Measurements from ENCODE around the gene HADH.
"Not testable (repeated sequence)": the region's sequence is repeated elsewhere in the genome, so short reads cannot be mapped to it uniquely, and the experiment has no call there.

Gene HADH

GRCh38 chr4:108031427-108032083 lies 41.9 kb downstream of the HADH start:
- DNase-seq, result peak; percentile 70

- no peak for DNase-seq
These were observed 43.7 kb downstream of the HADH start for GRCh38 chr4:108033348-108033747.

DNA sequence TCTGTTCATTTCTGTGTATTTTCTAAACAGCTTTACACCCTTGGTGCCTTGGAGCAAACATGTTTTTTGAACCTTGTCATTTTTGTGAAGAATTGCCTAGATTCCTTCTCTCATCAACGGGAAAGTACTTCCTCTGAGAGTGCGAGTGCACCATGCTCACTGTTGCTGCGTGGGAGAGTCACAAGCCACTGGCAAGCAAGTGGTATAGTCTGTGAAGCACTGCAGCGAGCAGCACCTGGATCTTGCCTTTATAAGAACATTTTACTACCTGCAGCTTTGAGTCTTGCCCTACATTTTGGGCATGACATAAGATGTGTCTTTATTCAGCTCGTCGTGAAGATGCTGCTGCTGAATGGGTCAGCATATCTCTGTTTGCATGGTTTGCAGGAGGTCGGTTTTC lies 44.9 kb downstream of the HADH start:
- DNase-seq, result no peak

GRCh38 chr4:108035691-108036090 lies 46.0 kb downstream of the HADH start:
- no peak for DNase-seq

GRCh38 chr4:108036213-108036612 lies 46.5 kb downstream of the HADH start:
- peak; percentile 75 for DNase-seq

DNA sequence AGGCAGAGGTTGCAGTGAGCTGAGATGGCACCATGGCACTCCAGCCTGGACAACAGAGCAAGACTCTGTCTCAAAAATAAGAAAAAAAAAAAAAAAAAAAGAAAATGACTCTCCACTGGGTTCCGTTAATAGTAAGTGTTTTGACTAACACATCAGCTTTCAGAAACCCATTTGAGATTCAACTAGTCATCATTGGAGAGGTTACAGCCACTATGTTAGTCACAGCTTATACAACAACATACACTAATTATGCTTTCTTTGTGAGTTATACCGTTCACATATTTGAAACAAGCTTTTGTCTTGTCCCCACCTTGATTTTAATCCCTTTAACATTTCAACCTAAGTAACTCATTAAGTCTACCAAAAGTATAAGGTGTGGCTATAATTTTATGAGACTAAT lies 48.2 kb downstream of the HADH start:
- DNase-seq, result no peak

- DNase-seq, result no peak
These were observed 53.2 kb downstream of the HADH start for GRCh38 chr4:108042927-108043326.

DNA sequence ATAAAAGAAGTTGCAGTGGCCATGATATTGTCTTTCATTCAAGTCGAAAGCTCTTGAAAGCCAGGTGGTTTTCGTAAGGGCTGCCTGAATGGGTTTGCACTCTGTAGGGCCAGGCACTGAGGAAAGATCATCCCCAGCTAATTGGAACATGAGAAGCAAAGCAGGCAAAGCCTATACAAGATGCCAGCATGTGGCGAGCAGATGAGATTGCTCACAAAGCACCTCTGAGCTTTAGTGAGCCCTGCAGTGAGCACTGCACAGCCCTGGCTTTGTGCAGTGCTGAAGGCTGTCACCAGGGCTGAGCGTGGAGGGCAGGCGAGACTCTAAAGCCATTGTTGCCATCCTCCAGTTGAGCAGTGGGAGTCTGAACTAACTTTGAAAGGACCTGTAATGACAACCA lies 53.8 kb downstream of the HADH start:
- DNase-seq, result no peak

DNA sequence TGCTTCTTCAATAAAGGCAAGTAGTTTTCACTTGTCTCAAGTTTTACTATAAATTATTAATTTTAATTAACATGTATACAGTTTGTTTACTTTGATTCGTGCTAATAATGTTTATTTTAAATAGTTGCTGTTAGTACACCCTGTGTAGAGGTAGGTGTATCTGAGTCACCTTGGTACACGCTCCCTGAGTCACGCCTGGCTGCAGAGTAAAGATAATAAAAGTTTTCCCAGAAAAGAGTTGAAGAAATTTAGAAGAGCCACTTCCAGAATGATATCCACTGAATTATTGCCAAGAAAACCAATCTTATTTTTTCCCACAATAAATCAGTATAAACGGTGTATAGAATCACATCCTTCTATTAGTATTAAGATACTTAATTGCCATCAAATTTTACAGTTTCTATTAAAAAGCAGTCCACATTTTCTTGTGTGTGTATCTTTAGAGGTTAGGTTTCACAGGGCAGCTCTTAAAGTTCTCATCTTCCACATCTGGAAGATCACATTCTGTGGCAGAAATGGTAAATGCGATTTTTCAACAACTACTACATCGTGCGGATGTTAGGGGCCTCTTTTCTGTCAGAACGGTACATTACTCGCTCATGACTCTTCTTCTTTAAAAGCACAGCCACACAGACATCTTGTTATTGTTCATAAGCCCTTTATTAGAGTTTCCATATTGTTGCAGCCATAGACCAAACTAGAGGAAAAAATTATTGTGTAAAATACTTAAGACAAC lies 55.4 kb downstream of the HADH start:
- DNase-seq, result no peak

DNA sequence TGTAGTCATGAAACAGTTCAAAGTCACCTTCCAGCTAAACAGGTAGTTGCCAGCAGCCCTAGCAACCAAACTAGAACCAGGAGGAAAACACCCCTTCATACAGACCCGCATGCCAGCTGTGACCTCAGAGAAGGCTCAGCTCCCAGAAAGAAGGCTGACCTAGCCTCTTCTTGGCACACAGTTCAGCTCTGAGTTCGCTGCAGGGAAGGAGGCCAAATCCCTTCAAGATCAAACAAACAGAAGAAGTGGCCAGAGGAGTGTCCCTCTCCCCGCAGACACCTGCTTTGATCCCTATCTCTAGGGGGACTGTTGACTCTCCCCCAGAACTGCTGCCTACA lies 56.0 kb downstream of the HADH start:
- DNase-seq, result no peak

- no peak for DNase-seq
These were observed 57.5 kb downstream of the HADH start for GRCh38 chr4:108047199-108047598.

- no peak for DNase-seq
These were observed 58.5 kb downstream of the HADH start for GRCh38 chr4:108048157-108048556.

- DNase-seq, result no peak
These were observed 59.3 kb downstream of the HADH start for GRCh38 chr4:108048997-108049396.

GRCh38 chr4:108049406-108049805 lies 59.7 kb downstream of the HADH start:
- DNase-seq, result no peak

- DNase-seq, result not testable (repeated sequence)
These were observed 60.8 kb downstream of the HADH start for GRCh38 chr4:108050166-108051111.

DNA sequence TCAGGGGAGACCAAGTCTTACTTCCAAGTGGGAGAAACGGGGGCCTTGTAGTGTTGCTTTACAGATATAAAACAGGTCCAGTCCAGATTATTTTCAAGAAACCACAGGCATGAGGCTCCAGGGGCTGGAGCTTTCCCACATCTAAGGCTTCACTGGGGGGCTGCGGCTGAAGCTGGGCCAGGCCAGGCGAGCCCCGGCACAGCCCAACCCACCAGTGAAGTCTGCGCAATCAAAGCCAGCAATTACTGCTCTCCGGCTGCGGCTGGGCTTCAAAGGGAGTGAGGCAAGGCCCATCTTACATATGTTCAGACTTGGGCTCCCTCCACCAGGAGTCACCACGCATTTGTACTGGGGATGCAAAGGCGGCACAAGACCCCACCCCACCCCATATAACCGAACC lies 61.7 kb downstream of the HADH start:
- DNase-seq, result no peak

DNA sequence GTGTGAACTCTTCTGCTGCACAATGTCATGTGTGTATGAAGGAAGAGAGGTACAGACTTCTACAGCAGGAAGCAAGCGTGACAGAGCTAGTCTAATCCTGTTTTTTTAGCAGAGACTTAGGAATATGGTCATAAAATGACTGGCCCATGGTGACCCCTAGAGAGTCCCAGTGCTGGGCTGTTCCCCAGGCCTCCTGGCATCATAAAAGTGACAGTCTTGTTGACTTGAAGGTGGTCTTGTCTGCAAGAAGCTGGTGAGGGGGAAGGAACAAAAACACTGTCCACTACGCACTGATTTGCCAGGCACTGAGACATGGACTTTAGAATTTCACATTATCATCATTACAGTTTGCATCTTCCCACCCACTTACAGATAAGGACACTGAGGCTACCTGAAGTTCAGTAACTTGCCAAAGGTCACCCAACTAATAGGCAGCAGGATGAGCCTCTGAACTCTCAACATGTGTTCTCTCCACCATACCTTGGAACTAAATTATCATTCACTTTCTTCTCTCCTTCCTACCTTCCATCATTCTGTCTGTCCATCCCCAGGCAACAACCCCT lies 63.0 kb downstream of the HADH start:
- no peak for DNase-seq

- DNase-seq, result no peak
These were observed 63.6 kb downstream of the HADH start for GRCh38 chr4:108053251-108053711.

- no peak for DNase-seq
These were observed 64.4 kb downstream of the HADH start for GRCh38 chr4:108054025-108054638.

DNA sequence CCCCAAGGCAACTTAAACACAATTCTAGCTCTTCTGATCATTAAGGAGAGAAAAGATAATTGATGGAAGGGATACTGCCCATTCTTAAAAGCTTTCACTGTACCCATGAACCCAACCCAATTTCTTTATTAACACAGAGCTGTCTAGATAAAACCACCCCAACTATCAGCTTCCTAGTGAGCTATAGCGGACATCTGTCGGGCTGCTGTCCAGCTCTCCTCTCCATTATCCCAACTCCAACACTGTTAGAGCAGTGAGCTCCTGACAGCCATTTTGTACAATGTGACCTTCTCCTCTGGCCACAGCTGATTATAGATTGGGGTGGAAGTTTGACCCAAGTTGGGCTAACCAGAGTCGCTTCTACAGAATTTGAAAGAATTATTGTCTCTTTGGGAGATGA lies 66.1 kb downstream of the HADH start:
- no peak for DNase-seq

- no peak for DNase-seq
These were observed 66.7 kb downstream of the HADH start for GRCh38 chr4:108056418-108056817.

GRCh38 chr4:108058685-108059440 lies 69.2 kb downstream of the HADH start:
- no peak for DNase-seq

Measured in activated CD8-positive, alpha-beta memory T cell treated with anti-CD3 and anti-CD28 coated beads for 24 hours (primary cell).